Endothelial cell of umbilical vein (primary cell): ENCODE data around the gene PIP4K2C.

Experiments
- EZH2 ChIP-seq: IDR thresholded peaks from 2 replicates; pipeline ENCODE4 v1.6.1; 2012; ENCODE audit warnings: borderline replicate concordance, low read depth, mild to moderate bottlenecking, moderate library complexity, low read length, inconsistent platforms; ENCODE audit not compliant: severe bottlenecking
- FOS ChIP-seq: IDR thresholded peaks from 2 replicates; pipeline ENCODE4 v1.6.1; 2011; ENCODE audit warnings: mild to moderate bottlenecking, low read length, moderate library complexity, borderline replicate concordance; ENCODE audit not compliant: insufficient read depth
- MYC ChIP-seq: IDR thresholded peaks from one replicate; pipeline ENCODE4 v1.6.1; 2011; ENCODE audit warnings: mild to moderate bottlenecking, low read depth, low read length
- POLR2A ChIP-seq: IDR thresholded peaks from 2 replicates; pipeline ENCODE4 v1.6.1; 2012; ENCODE audit warnings: low read depth, mild to moderate bottlenecking, control low read depth, low read length
- POLR2AphosphoS5 ChIP-seq: IDR thresholded peaks from 2 replicates; pipeline ENCODE4 v1.6.1; 2012; ENCODE audit warnings: low read depth, mild to moderate bottlenecking, control low read depth, low read length, moderate library complexity; ENCODE audit not compliant: insufficient read depth
- TF ChIP-seq, protein P1 (sequence below), 2 donors: IDR thresholded peaks; 1 replicate in 1 of 2; 2 replicates in 1 of 2; pipeline ENCODE4 v1.5.1; 2011; ENCODE audit warnings: low read length in 2 of 2, mild to moderate bottlenecking in 2 of 2, moderate library complexity in 2 of 2, control low read depth in 1 of 2, inconsistent platforms in 1 of 2, low read depth in 1 of 2; ENCODE audit not compliant: insufficient read depth in 1 of 2; ENCODE audit errors: extremely low read depth in 1 of 2
- TF ChIP-seq, protein P2 (sequence below): IDR thresholded peaks from 2 replicates; pipeline ENCODE4 v1.6.1; 2011; ENCODE audit not compliant: insufficient read depth, insufficient read length

DNA sequence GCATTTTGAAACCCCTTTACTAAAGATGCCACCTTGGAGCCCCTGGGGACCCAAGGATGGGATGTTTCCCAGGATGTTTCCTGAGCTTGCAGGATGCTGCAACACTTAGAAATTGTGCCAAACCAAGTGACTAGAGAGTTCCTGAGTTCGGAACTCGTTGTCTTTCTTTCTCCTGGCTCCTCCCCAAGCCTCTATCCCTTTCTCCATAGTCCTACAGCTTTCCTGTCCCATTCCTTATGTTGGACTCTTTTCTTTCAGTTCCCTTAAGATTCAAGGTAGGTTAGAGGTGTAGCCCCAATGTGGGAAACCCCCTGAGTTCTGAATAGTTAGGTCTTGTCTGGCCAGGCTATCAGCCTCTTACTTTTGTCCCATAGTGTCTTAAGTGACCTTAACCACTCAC lies 42.5 kb upstream of the PIP4K2C start:
- TF ChIP-seq POLR2A (no peak), EZH2 (no peak), FOS (no peak), POLR2AphosphoS5 (no peak), MYC (no peak)
- TF ChIP-seq, protein P1, sequence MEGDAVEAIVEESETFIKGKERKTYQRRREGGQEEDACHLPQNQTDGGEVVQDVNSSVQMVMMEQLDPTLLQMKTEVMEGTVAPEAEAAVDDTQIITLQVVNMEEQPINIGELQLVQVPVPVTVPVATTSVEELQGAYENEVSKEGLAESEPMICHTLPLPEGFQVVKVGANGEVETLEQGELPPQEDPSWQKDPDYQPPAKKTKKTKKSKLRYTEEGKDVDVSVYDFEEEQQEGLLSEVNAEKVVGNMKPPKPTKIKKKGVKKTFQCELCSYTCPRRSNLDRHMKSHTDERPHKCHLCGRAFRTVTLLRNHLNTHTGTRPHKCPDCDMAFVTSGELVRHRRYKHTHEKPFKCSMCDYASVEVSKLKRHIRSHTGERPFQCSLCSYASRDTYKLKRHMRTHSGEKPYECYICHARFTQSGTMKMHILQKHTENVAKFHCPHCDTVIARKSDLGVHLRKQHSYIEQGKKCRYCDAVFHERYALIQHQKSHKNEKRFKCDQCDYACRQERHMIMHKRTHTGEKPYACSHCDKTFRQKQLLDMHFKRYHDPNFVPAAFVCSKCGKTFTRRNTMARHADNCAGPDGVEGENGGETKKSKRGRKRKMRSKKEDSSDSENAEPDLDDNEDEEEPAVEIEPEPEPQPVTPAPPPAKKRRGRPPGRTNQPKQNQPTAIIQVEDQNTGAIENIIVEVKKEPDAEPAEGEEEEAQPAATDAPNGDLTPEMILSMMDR (IDR thresholded peaks at IDR 0.05; ENCODE audit: extremely low read depth in 1 of 2, insufficient read depth in 1 of 2, low read depth in 1 of 2, low read length in 2 of 2) = no peak
- TF ChIP-seq, protein P2, sequence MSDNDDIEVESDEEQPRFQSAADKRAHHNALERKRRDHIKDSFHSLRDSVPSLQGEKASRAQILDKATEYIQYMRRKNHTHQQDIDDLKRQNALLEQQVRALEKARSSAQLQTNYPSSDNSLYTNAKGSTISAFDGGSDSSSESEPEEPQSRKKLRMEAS = no peak
